CD14-positive monocyte (primary cell): ENCODE results near the gene WFDC1. TPM values are rescaled to one million over a fixed set of nuclear protein-coding genes. Genes with fewer than 3 reads are reported as not detected.

Source experiments
- DNase-seq, 3 donors: peaks; one replicate each; pipeline ENCODE4 v3.0.0-alpha.2; 2011 to 2022
- H2AFZ ChIP-seq: 2 replicates; pipeline ENCODE4 v1.6.0; 2012; ENCODE audit warnings: mild to moderate bottlenecking, low read depth, low read length, inconsistent platforms; ENCODE audit not compliant: insufficient read depth, poor library complexity, severe bottlenecking
- H3K27ac ChIP-seq, 2 donors: 1 replicate in 1 of 2; 2 replicates in 1 of 2; pipeline ENCODE4 v1.5.1; 2012 to 2013; ENCODE audit warnings: low read length in 2 of 2, control low read depth in 1 of 2, inconsistent platforms in 1 of 2, low read depth in 1 of 2, mild to moderate bottlenecking in 1 of 2
- H3K27me3 ChIP-seq, 2 donors: one replicate each; pipeline versions ENCODE4 v1.6.0 to v1.6.1; 2011 to 2013; ENCODE audit warnings: low read length in 2 of 2; ENCODE audit not compliant: control insufficient read depth in 2 of 2, insufficient read depth in 2 of 2
- H3K36me3 ChIP-seq, 2 donors: replicated peaks in 1 of 2; 1 replicate in 1 of 2; 2 replicates in 1 of 2; pipeline versions ENCODE4 v1.5.1 to v1.6.1; 2012 to 2013; ENCODE audit warnings: low read length in 2 of 2, control low read depth in 1 of 2, inconsistent platforms in 1 of 2, mild to moderate bottlenecking in 1 of 2; ENCODE audit not compliant: insufficient read depth in 2 of 2, control insufficient read depth in 1 of 2
- H3K4me1 ChIP-seq, 2 donors: 1 replicate in 1 of 2; 2 replicates in 1 of 2; pipeline versions ENCODE4 v1.5.1 to v1.6.1; 2012 to 2013; ENCODE audit warnings: low read length in 2 of 2, control low read depth in 1 of 2, inconsistent platforms in 1 of 2, mild to moderate bottlenecking in 1 of 2, moderate library complexity in 1 of 2; ENCODE audit not compliant: insufficient read depth in 2 of 2, control insufficient read depth in 1 of 2
- H3K4me2 ChIP-seq: replicated peaks from 2 replicates; pipeline ENCODE3; 2012; ENCODE audit warnings: low read length, moderate library complexity, mild to moderate bottlenecking; ENCODE audit not compliant: poor library complexity, severe bottlenecking; ENCODE audit errors: extremely low read depth
- H3K4me3 ChIP-seq, 3 experiments: fragments of 200-600 bp in 1 of 3; sonication (generic) in 1 of 3; replicated peaks in 1 of 3; 1 replicate in 2 of 3; 2 replicates in 1 of 3; pipeline ENCODE4 v1.5.1; 2011 to 2013; ENCODE audit warnings: low read length in 3 of 3, mild to moderate bottlenecking in 3 of 3, control low read depth in 2 of 3, low read depth in 2 of 3, inconsistent platforms in 1 of 3, moderate library complexity in 1 of 3
- H3K79me2 ChIP-seq: 2 replicates; pipeline ENCODE4 v1.6.0; 2012; ENCODE audit warnings: mild to moderate bottlenecking, control low read depth, inconsistent platforms, low read length, moderate library complexity; ENCODE audit not compliant: insufficient read depth
- H3K9ac ChIP-seq: 2 replicates; pipeline ENCODE4 v1.6.0; 2017; ENCODE audit warnings: low read length, mild to moderate bottlenecking; ENCODE audit not compliant: insufficient read depth, poor library complexity, severe bottlenecking
- H3K9me3 ChIP-seq, 2 donors: replicated peaks in 1 of 2; 1 replicate in 1 of 2; 2 replicates in 1 of 2; pipeline versions ENCODE4 v1.5.1 to v1.6.1; 2012 to 2013; ENCODE audit warnings: low read length in 2 of 2, control low read depth in 1 of 2; ENCODE audit not compliant: control insufficient read depth in 1 of 2, insufficient read depth in 1 of 2
- H4K20me1 ChIP-seq: 2 replicates; pipeline ENCODE4 v1.6.0; 2012; ENCODE audit warnings: mild to moderate bottlenecking, low read length, control low read depth, moderate library complexity; ENCODE audit not compliant: insufficient read depth
- H3K27ac Mint-ChIP-seq, 7 donors: one replicate each; pipeline ENCODE4 v1.8.0; 2020; ENCODE audit warnings: mild to moderate bottlenecking in 7 of 7, mixed read lengths in 7 of 7, moderate library complexity in 6 of 7, inconsistent platforms in 2 of 7
- H3K27me3 Mint-ChIP-seq, 3 donors: one replicate each; pipeline ENCODE4 v1.8.0; 2021 to 2022; ENCODE audit warnings: low read depth in 3 of 3, mild to moderate bottlenecking in 3 of 3, mixed read lengths in 3 of 3, moderate library complexity in 3 of 3, inconsistent platforms in 1 of 3
- H3K36me3 Mint-ChIP-seq, 2 donors: one replicate each; pipeline ENCODE4 v1.8.0; 2020; ENCODE audit warnings: mixed read lengths in 2 of 2, inconsistent platforms in 1 of 2, mild to moderate bottlenecking in 1 of 2
- H3K4me1 Mint-ChIP-seq: one replicate; pipeline ENCODE4 v1.8.0; 2020; ENCODE audit warnings: mild to moderate bottlenecking, mixed read lengths
- H3K4me3 Mint-ChIP-seq, 2 donors: one replicate each; pipeline ENCODE4 v1.8.0; 2020; ENCODE audit warnings: mild to moderate bottlenecking in 2 of 2, mixed read lengths in 2 of 2, moderate library complexity in 1 of 2
- H3K9me3 Mint-ChIP-seq, 7 donors: one replicate each; pipeline ENCODE4 v1.8.0; 2020 to 2022; ENCODE audit warnings: mixed read lengths in 7 of 7, mild to moderate bottlenecking in 6 of 7, moderate library complexity in 6 of 7, inconsistent platforms in 2 of 7
- WGBS: methylation state at CpG from one replicate; pipeline ENCODE4 v1.1.5; 2013; ENCODE audit warnings: missing lambda C conversion rate; ENCODE audit not compliant: insufficient coverage; 5-methylcytosine and 5-hydroxymethylcytosine counted together
- intact Hi-C, 2 donors: fragments of 100-400 bp; cut with micrococcal nuclease; formaldehyde crosslinking; loops; one replicate each; pipeline versions ENCODE4 v1.15.0 to v1.15.1; 2023
- polyA plus RNA-seq, 3 donors: library from polyadenylated mRNA; depleted of rRNA in 1 of 3; unstranded in 2 of 3; stranded (reverse) in 1 of 3; fragments of 300-500 nt in 2 of 3; fragments of >200 nt in 1 of 3; fragmentation: Illumina TruSeq in 2 of 3; gene quantifications; 1 replicate in 2 of 3; 2 replicates in 1 of 3; pipeline ENCODE4 v1.2.3, GENCODE V29; 2012 to 2021
- TF ChIP-seq, protein P1 (sequence below): fragments of 200-600 bp; IDR thresholded peaks from one replicate; pipeline ENCODE4 v1.8.0; 2022; ENCODE audit warnings: antibody characterized with exemption, mild to moderate bottlenecking

WFDC1 gene
- polyA plus RNA-seq, 3 donors: not detected

DNA sequence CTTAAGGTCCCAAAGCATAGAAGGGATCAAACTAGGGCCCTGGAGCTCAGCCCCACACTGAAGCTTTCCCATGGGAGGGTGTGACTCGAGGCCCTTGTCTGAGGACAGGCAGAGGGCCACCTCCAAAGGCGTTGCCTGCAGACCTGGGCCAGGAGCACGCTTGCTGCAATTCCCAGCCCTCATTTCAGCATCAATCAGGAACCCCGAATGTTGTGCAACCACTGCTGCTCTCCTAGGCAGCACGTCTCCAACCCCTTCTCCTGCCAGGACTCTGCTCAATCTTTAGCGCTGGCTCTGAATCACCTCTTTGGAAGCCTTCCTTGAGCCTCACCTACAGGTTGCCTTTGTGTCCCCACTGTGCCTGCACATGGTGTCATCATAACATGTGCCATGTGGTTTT lies 59.6 kb downstream of the WFDC1 start:
- DNase-seq: peak in 1 of 3 donors; percentile 14
- H3K27ac Mint-ChIP-seq: peak overlapping the region in 1 of 7 donors; percentile 24
- Histone ChIP-seq H2AFZ (no peak overlapping the region), H3K4me2 (no peak overlapping the region), H3K27me3 (peaks cover 0 to 9% of the 10 kb centered on the region in 2 donors), H3K27ac (no peak overlapping the region), H3K4me1 (peaks cover 32 to 33% of the 10 kb centered on the region in 2 donors), H3K9ac (no peak overlapping the region), H3K9me3 (no peaks in the 10 kb centered on the region), H3K79me2 (no peaks in the 10 kb centered on the region), H3K4me3 (no peak overlapping the region), H3K36me3 (no peaks in the 10 kb centered on the region), H4K20me1 (no peaks in the 10 kb centered on the region)
- TF ChIP-seq, protein P1, sequence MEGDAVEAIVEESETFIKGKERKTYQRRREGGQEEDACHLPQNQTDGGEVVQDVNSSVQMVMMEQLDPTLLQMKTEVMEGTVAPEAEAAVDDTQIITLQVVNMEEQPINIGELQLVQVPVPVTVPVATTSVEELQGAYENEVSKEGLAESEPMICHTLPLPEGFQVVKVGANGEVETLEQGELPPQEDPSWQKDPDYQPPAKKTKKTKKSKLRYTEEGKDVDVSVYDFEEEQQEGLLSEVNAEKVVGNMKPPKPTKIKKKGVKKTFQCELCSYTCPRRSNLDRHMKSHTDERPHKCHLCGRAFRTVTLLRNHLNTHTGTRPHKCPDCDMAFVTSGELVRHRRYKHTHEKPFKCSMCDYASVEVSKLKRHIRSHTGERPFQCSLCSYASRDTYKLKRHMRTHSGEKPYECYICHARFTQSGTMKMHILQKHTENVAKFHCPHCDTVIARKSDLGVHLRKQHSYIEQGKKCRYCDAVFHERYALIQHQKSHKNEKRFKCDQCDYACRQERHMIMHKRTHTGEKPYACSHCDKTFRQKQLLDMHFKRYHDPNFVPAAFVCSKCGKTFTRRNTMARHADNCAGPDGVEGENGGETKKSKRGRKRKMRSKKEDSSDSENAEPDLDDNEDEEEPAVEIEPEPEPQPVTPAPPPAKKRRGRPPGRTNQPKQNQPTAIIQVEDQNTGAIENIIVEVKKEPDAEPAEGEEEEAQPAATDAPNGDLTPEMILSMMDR: no peak
- peaks cover 18% of the 10 kb centered on the region for H3K4me1 Mint-ChIP-seq
- no peak overlapping the region for H3K4me3 Mint-ChIP-seq
- peaks cover 14 to 31% (median 20%) of the 10 kb centered on the region in 3 donors for H3K27me3 Mint-ChIP-seq
- H3K36me3 Mint-ChIP-seq: no peaks in the 10 kb centered on the region
- intact Hi-C loops: no loop called here
- H3K9me3 Mint-ChIP-seq: peaks cover 0 to 4% (median 0%) of the 10 kb centered on the region in 7 donors
- 30% methylated on average over 5 of the region's 6 CpGs for WGBS

DNA sequence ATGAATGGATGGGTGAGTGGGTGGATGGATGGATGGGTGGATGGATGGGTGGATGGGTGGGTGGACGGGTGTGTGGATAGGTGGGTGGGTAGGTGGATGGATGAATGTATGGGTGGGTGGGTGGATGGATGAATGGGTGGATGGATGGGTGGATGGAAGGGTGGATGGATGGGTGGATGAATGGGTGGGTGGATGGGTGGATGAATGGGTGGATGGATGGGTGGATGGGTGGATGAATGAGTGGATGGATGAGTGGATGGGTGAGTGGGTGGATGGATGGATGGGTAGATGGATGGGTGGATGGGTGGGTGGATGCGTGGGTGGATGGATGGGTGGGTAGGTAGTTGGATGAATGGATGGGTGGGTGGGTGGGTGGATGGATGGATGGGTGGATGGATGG lies 60.5 kb downstream of the WFDC1 start:
- H3K27me3 Mint-ChIP-seq: peaks cover 20 to 38% (median 26%) of the 10 kb centered on the region in 3 donors
- no peak overlapping the region for H3K9ac ChIP-seq
- TF ChIP-seq, protein P1: no peak
- H3K36me3 Mint-ChIP-seq: no peaks in the 10 kb centered on the region
- no peaks in the 10 kb centered on the region for H3K36me3 ChIP-seq
- no peak overlapping the region for H3K4me3 ChIP-seq
- H3K4me2 ChIP-seq: no peak overlapping the region
- DNase-seq: no peak
- no peak overlapping the region for H2AFZ ChIP-seq
- H4K20me1 ChIP-seq: no peaks in the 10 kb centered on the region
- intact Hi-C loops: no loop called here
- H3K4me1 ChIP-seq: peaks cover 32 to 33% of the 10 kb centered on the region in 2 donors
- peaks cover 0 to 4% (median 0%) of the 10 kb centered on the region in 7 donors for H3K9me3 Mint-ChIP-seq
- H3K27ac Mint-ChIP-seq: no peak overlapping the region
- no peaks in the 10 kb centered on the region for H3K9me3 ChIP-seq
- no peak overlapping the region for H3K4me3 Mint-ChIP-seq
- H3K27me3 ChIP-seq: peaks cover 0 to 9% of the 10 kb centered on the region in 2 donors
- no peaks in the 10 kb centered on the region for H3K79me2 ChIP-seq
- H3K27ac ChIP-seq: no peak overlapping the region
- peaks cover 19% of the 10 kb centered on the region for H3K4me1 Mint-ChIP-seq
- 88% methylated on average over 1 of the region's 2 CpGs for WGBS
